Keratinocyte (primary cell): Measurements from ENCODE around the gene AHCYL2. TPM values are rescaled to one million over a fixed set of nuclear protein-coding genes. Genes with fewer than 3 reads are reported as not detected.

Experiments
- DNase-seq: peaks from one replicate; pipeline ENCODE4 v3.0.0-alpha.2; 2011; ENCODE audit warnings: low read depth, missing footprints, low spot score
- FAIRE-seq: peaks from 2 replicates; lab custom pipeline; 2011; peaks lifted over from hg19 to GRCh38; lab: Jason Lieb, UNC
- H2AFZ ChIP-seq: 2 replicates; pipeline ENCODE4 v1.6.0; 2012; ENCODE audit warnings: low read length, control low read depth, inconsistent platforms; ENCODE audit not compliant: control insufficient read depth
- H3K27ac ChIP-seq: 2 replicates; pipeline ENCODE4 v1.5.1; 2011; ENCODE audit warnings: low read length; ENCODE audit not compliant: control insufficient read depth, insufficient read depth
- H3K27me3 ChIP-seq: 3 replicates; pipeline ENCODE4 v1.6.0; 2011; ENCODE audit warnings: low read length; ENCODE audit not compliant: control insufficient read depth, insufficient read depth; ENCODE audit errors: extremely low read depth
- H3K36me3 ChIP-seq, 2 experiments: 2 replicates in 1 of 2; 3 replicates in 1 of 2; pipeline ENCODE4 v1.5.1; 2011; ENCODE audit warnings: low read length in 2 of 2, mild to moderate bottlenecking in 1 of 2; ENCODE audit not compliant: control insufficient read depth in 2 of 2, insufficient read depth in 2 of 2; ENCODE audit errors: extremely low read depth in 1 of 2
- H3K4me1 ChIP-seq: 3 replicates; pipeline ENCODE4 v1.5.1; 2011; ENCODE audit warnings: low read length; ENCODE audit not compliant: control insufficient read depth, insufficient read depth; ENCODE audit errors: extremely low read depth
- H3K4me2 ChIP-seq: 3 replicates; pipeline ENCODE4 v1.6.0; 2011; ENCODE audit warnings: low read depth, low read length; ENCODE audit not compliant: control insufficient read depth, insufficient read depth; ENCODE audit errors: extremely low read depth
- H3K4me3 ChIP-seq, 3 experiments: fragments of 200-600 bp in 1 of 3; sonication (generic) in 1 of 3; 2 replicates in 2 of 3; 3 replicates in 1 of 3; pipeline ENCODE4 v1.5.1; 2011 to 2016; ENCODE audit warnings: low read length in 3 of 3, mild to moderate bottlenecking in 3 of 3, control low read depth in 2 of 3, inconsistent platforms in 1 of 3, low read depth in 1 of 3, mixed read lengths in 1 of 3, mixed run types in 1 of 3, moderate library complexity in 1 of 3; ENCODE audit not compliant: control insufficient read depth in 2 of 3, insufficient read depth in 2 of 3; ENCODE audit errors: extremely low read depth in 1 of 3
- H3K79me2 ChIP-seq: 2 replicates; pipeline ENCODE4 v1.6.0; 2012; ENCODE audit warnings: low read length; ENCODE audit not compliant: control insufficient read depth, insufficient read depth
- H3K9ac ChIP-seq: 3 replicates; pipeline ENCODE4 v1.6.0; 2011; ENCODE audit warnings: low read length; ENCODE audit not compliant: control insufficient read depth, insufficient read depth; ENCODE audit errors: extremely low read depth
- H3K9me1 ChIP-seq: 3 replicates; pipeline ENCODE4 v1.6.0; 2011; ENCODE audit warnings: low read length; ENCODE audit not compliant: control insufficient read depth, insufficient read depth; ENCODE audit errors: extremely low read depth
- H3K9me3 ChIP-seq: 2 replicates; pipeline ENCODE4 v1.5.1; 2012; ENCODE audit warnings: low read depth, low read length; ENCODE audit not compliant: control insufficient read depth
- H4K20me1 ChIP-seq: 3 replicates; pipeline ENCODE4 v1.6.0; 2011; ENCODE audit warnings: low read length; ENCODE audit not compliant: control insufficient read depth, insufficient read depth; ENCODE audit errors: extremely low read depth
- CTCF ChIP-seq, 3 experiments: IDR thresholded peaks in 1 of 3; conservative IDR thresholded peaks in 1 of 3; optimal IDR thresholded peaks in 1 of 3; 2 replicates in 2 of 3; 3 replicates in 1 of 3; pipeline versions ENCODE3 to v1.5.1; 2011; ENCODE audit warnings: low read length in 3 of 3, mild to moderate bottlenecking in 3 of 3, moderate library complexity in 2 of 3, control low read depth in 1 of 3, inconsistent platforms in 1 of 3; ENCODE audit not compliant: insufficient read depth in 2 of 3; ENCODE audit errors: extremely low read depth in 1 of 3
- EZH2 ChIP-seq: IDR thresholded peaks from one replicate; pipeline ENCODE4 v1.6.1; 2012; ENCODE audit warnings: inconsistent platforms, mild to moderate bottlenecking, low read length, moderate library complexity
- dilution Hi-C: fragments of 300-500 bp; cut with MboI; formaldehyde crosslinking; loops from one replicate; pipeline ENCODE4 v1.7.0; 2020; ENCODE audit warnings: low sequenced_read_pairs; ENCODE audit not compliant: extremely low pct_ligation_motif_present
- polyA plus RNA-seq, 5 experiments: library from polyadenylated mRNA; depleted of rRNA in 3 of 5; stranded (reverse) in 3 of 5; stranded (forward) in 1 of 5; unstranded in 1 of 5; fragments of >200 nt; gene quantifications; 1 replicate in 1 of 5; 2 replicates in 3 of 5; 3 replicates in 1 of 5; pipeline versions ENCODE4 v1.2.1 to v1.2.3, GENCODE V29; 2011 to 2012; ENCODE audit warnings: missing spikeins in 2 of 5, low read depth in 1 of 5, low replicate concordance in 1 of 5

The AHCYL2 gene
- polyA plus RNA-seq, 1 donor (not counting 4 experiments of a cell fraction or from before 2014, with no cell fraction given), result 32.8 TPM

- no peak for DNase-seq
These were observed 38.3 kb downstream of the AHCYL2 start for GRCh38 chr7:129263168-129263567.

GRCh38 chr7:129264534-129264933, 39.7 kb downstream of the AHCYL2 start:
- dilution Hi-C loops, result no loop called here
- Histone ChIP-seq H3K36me3 (no peaks in the 10 kb centered on the region), H3K27ac (no peak overlapping the region), H3K9ac (no peak overlapping the region), H3K4me1 (peaks cover 25% of the 10 kb centered on the region), H2AFZ (no peak overlapping the region), H3K27me3 (no peaks in the 10 kb centered on the region), H3K9me3 (no peaks in the 10 kb centered on the region), H3K79me2 (peaks cover 3% of the 10 kb centered on the region), H3K4me2 (no peak overlapping the region), H3K4me3 (no peak overlapping the region), H3K9me1 (no peaks in the 10 kb centered on the region), H4K20me1 (no peaks in the 10 kb centered on the region)
- DNase-seq (no peak), FAIRE-seq (no peak)
- TF ChIP-seq CTCF (optimal IDR thresholded peaks at IDR 0.05 in 1 of 3, IDR thresholded peaks at IDR 0.05 in 1 of 3, conservative IDR thresholded peaks at IDR 0.05 in 1 of 3; ENCODE audit: extremely low read depth in 1 of 3, insufficient read depth in 2 of 3, low read length in 3 of 3), result no peak
- no peak for TF ChIP-seq EZH2

More at GRCh38 chr7:129263168-129263567, 38.3 kb downstream of the AHCYL2 start:
- TF ChIP-seq EZH2 (no peak), CTCF (optimal IDR thresholded peaks at IDR 0.05 in 1 of 3, IDR thresholded peaks at IDR 0.05 in 1 of 3, conservative IDR thresholded peaks at IDR 0.05 in 1 of 3; ENCODE audit: extremely low read depth in 1 of 3, insufficient read depth in 2 of 3, low read length in 3 of 3) (no peak)
- peaks cover 3% of the 10 kb centered on the region for H3K79me2 ChIP-seq
- H3K4me3 ChIP-seq, result no peak overlapping the region
- no peak overlapping the region for H3K9ac ChIP-seq
- H3K4me1 ChIP-seq, result peaks cover 34% of the 10 kb centered on the region
- dilution Hi-C loops, result no loop called here
- H3K9me3 ChIP-seq, result no peaks in the 10 kb centered on the region
- no peak for FAIRE-seq
- H3K27me3 ChIP-seq, result no peaks in the 10 kb centered on the region
- no peaks in the 10 kb centered on the region for H4K20me1 ChIP-seq
- H3K9me1 ChIP-seq, result no peaks in the 10 kb centered on the region
- H3K36me3 ChIP-seq, result no peaks in the 10 kb centered on the region
- H3K4me2 ChIP-seq, result no peak overlapping the region
- H3K27ac ChIP-seq, result no peak overlapping the region
- H2AFZ ChIP-seq, result no peak overlapping the region
